Ovary (tissue), 9 donors: ENCODE measurements around the gene RHOB. TPM values are rescaled to one million over a fixed set of nuclear protein-coding genes. Genes with fewer than 3 reads are reported as not detected.

ENCODE experiments used
- DNase-seq, 5 donors: peaks; one replicate each; pipeline ENCODE4 v3.0.0-alpha.2; 2019 to 2020
- H3K27ac ChIP-seq, 2 donors: fragments of 200-600 bp; one replicate each; pipeline versions ENCODE4 v1.5.1 to v1.8.0; 2019 to 2022
- H3K27me3 ChIP-seq: fragments of 200-600 bp; one replicate; pipeline ENCODE4 v1.8.0; 2022
- H3K36me3 ChIP-seq: fragments of 200-600 bp; sonication (generic); one replicate; pipeline ENCODE4 v1.5.1; 2019
- H3K4me1 ChIP-seq: one replicate; pipeline ENCODE4 v1.8.1; 2013; ENCODE audit warnings: mild to moderate bottlenecking, moderate library complexity; ENCODE audit not compliant: insufficient read depth
- H3K4me3 ChIP-seq: fragments of 200-600 bp; sonication (generic); one replicate; pipeline ENCODE4 v1.5.1; 2017
- H3K9me3 ChIP-seq, 2 donors: fragments of 200-600 bp in 1 of 2; sonication (generic) in 1 of 2; one replicate each; pipeline versions ENCODE4 v1.5.1 to v1.8.1; 2013 to 2019; ENCODE audit warnings: mild to moderate bottlenecking in 1 of 2, moderate library complexity in 1 of 2
- EP300 ChIP-seq: sonication (generic); formaldehyde crosslinking; IDR thresholded peaks from one replicate; pipeline ENCODE4 v1.6.1; 2017; ENCODE audit warnings: antibody characterized with exemption
- POLR2A ChIP-seq: fragments of 450-650 bp; IDR thresholded peaks from one replicate; pipeline ENCODE4 v1.6.1; 2017; ENCODE audit warnings: antibody characterized with exemption, mild to moderate bottlenecking, moderate library complexity
- WGBS, 3 donors: extraction: QIAGEN DNeasy Blood & Tissue Kit in 1 of 3; methylation state at CpG; one replicate each; pipeline versions ENCODE4 v1.1.5 to v1.1.7; 2013 to 2017; 5-methylcytosine and 5-hydroxymethylcytosine counted together
- intact Hi-C, 4 donors: fragments of 100-400 bp; cut with DNase I; formaldehyde crosslinking; loops; one replicate each; pipeline versions ENCODE4 v1.11.0 to v1.15.1; 2022 to 2023
- polyA plus RNA-seq, 2 donors: library from polyadenylated mRNA; stranded (reverse); fragments of 200-250 nt in 1 of 2; fragments of 350-450 nt in 1 of 2; fragmentation: Illumina TruSeq in 1 of 2; extraction: RNeasy Lipid Tissue Mini Kit (QIAGEN cat#74804) in 1 of 2; gene quantifications; one replicate each; pipeline ENCODE4 v1.2.3, GENCODE V29; 2013 to 2014
- total RNA-seq, 7 donors: library from RNA; depleted of rRNA in 2 of 7; stranded (reverse); fragments of >200 nt in 2 of 7; fragmentation: NEBNext Ultra II Directional in 3 of 7; extraction: Animal tissue kit (Norgen Biotek cat#: 25700) in 3 of 7; gene quantifications; one replicate each; pipeline versions ENCODE4 v1.1.0 to v1.2.4, GENCODE V29; 2016 to 2023
- TF ChIP-seq, protein P1 (sequence below), 3 donors: fragments of 450-650 bp in 2 of 3; fragments of 200-600 bp in 1 of 3; IDR thresholded peaks; one replicate each; pipeline versions ENCODE4 v1.5.1 to v1.8.0; 2016 to 2022; ENCODE audit warnings: antibody characterized with exemption in 3 of 3, mild to moderate bottlenecking in 1 of 3
- donor health status: DM: no; HTN: no; CAD: no; lungs with moderate emphysema.
- donor health status: DM: no; HTN: no; CAD: no.
- donor health status: Bipolar disorder and iron deficiency.
- donor health status: DM: yes; HTN: yes; CAD: no.
- donor health status: DM: no; HTN: no; CAD: no.
- donor health status: DM: yes; HTN: yes; CAD: no.

The RHOB gene
- total and polyA plus RNA-seq, 9 donors: 200 to 1,363 (median 432) TPM

DNA sequence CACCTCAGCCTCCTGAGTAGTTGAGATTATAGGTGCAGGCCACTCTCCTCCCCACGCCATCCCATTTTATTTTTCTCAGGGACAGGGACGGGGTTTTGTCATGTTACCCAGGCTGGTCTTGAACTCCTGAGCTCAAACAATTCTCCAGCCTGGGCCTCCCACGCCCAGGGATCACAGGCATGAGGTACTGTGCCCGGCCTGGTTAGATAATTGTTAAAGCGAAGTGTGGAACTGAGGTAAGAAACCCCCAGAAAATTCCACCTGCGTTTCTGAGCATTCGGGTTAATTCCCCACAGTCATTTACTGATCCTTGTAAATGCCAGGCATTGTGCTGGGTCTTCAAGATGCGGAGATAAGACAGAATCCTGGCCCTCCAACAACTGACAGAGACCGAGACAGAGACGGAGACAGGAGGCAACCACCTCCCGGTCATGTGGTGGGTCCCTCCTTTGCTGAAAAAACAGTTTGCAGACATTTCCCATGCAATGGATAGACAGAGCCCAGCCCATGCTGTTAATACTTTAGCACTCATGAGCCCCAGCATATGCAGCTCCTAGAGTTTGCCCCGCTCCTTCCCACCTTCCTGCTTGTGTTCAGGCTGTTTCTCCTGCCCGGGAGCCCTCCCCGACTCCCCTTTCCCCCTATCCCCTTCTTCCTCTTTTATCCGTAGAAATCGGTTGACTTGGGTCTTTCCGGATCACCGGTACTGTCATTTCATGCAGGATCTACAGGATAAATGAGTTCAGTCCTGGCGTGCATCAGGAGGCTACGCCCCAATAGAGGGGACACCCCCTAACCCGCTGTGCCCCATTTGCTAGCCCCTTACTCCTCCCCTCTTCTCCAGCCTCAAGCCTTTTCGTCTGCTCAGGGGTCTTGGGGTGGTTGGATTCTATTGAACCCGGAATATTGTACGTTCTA, 1.6 kb upstream of the RHOB start:
- peak in 3 of 5 donors; percentile 31 to 42 (median 33) for DNase-seq
- intact Hi-C loops: loop anchor here in 3 of 4 donors (2.0 to 5.0 kb wide), 4 partner anchors 132 to 190 kb away; no protein-coding TSS in a partner anchor
- H3K4me1 ChIP-seq: peaks cover 8% of the 10 kb centered on the region
- WGBS, 3 donors: 81 to 88% (median 84%) methylated on average over 24 of the region's 24 CpGs
- H3K36me3 ChIP-seq: no peaks in the 10 kb centered on the region
- peak overlapping the region; percentile 17 for H3K4me3 ChIP-seq
- no peaks in the 10 kb centered on the region for H3K27me3 ChIP-seq
- no peaks in the 10 kb centered on the region for H3K9me3 ChIP-seq
- no peak for TF ChIP-seq EP300
- TF ChIP-seq POLR2A: no peak
- TF ChIP-seq, protein P1, sequence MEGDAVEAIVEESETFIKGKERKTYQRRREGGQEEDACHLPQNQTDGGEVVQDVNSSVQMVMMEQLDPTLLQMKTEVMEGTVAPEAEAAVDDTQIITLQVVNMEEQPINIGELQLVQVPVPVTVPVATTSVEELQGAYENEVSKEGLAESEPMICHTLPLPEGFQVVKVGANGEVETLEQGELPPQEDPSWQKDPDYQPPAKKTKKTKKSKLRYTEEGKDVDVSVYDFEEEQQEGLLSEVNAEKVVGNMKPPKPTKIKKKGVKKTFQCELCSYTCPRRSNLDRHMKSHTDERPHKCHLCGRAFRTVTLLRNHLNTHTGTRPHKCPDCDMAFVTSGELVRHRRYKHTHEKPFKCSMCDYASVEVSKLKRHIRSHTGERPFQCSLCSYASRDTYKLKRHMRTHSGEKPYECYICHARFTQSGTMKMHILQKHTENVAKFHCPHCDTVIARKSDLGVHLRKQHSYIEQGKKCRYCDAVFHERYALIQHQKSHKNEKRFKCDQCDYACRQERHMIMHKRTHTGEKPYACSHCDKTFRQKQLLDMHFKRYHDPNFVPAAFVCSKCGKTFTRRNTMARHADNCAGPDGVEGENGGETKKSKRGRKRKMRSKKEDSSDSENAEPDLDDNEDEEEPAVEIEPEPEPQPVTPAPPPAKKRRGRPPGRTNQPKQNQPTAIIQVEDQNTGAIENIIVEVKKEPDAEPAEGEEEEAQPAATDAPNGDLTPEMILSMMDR (IDR thresholded peaks at IDR 0.05): no peak
- H3K27ac ChIP-seq: peak overlapping the region in 1 of 2 donors; percentile 58

DNA sequence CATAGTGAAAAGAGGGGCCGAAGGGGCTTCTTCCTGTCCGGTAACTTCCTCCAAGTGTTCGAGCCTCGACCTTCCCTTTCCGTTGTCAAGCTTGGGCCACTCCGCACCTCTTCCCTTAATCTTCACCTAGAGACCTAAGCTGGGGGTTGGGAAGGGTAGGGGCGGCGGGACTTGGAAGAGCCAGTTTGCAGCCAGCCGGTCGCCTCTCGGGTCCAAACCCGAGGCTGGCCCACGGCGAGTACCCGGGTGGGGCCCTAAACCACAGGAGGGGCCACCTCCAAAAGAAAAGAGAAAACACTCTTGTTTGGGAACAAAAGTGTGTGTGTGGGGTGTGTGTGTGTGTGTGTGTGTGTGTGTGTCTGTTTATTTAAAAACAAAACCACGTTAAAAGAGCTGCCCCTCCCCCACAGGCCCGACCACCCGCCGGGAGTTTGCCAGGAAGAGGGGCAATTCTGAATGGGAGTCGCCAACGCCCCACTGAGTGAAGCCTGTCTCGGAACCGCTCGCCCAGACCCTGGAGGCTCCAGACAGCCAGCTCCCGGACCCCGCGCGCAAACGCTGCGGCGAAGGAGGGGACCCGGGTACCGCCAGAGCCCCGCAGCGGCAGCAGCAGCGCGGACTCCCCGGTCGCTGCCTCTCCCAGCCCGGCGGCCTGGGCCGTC, 488 bp upstream of the RHOB start:
- peak in 2 of 5 donors; percentile 40 to 54 for DNase-seq
- intact Hi-C loops: loop anchor here in 3 of 4 donors (5.0 kb wide), 3 partner anchors 131 to 171 kb away; no protein-coding TSS in a partner anchor
- 9 to 11% (median 10%) methylated on average over 42 of the region's 42 CpGs for WGBS, 3 donors

DNA sequence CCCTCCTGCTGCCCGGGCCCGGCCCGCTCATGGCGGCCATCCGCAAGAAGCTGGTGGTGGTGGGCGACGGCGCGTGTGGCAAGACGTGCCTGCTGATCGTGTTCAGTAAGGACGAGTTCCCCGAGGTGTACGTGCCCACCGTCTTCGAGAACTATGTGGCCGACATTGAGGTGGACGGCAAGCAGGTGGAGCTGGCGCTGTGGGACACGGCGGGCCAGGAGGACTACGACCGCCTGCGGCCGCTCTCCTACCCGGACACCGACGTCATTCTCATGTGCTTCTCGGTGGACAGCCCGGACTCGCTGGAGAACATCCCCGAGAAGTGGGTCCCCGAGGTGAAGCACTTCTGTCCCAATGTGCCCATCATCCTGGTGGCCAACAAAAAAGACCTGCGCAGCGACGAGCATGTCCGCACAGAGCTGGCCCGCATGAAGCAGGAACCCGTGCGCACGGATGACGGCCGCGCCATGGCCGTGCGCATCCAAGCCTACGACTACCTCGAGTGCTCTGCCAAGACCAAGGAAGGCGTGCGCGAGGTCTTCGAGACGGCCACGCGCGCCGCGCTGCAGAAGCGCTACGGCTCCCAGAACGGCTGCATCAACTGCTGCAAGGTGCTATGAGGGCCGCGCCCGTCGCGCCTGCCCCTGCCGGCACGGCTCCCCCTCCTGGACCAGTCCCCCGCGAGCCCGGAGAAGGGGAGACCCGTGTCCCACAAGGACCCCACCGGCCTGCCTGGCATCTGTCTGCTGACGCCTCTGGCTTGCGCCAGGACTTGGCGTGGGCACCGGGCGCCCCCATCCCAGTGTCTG, 767 bp downstream of the RHOB start:
- H3K9me3 ChIP-seq: no peaks in the 10 kb centered on the region

More for the DNA sequence above, 488 bp upstream of the RHOB start:
- Histone ChIP-seq H3K27ac (peak overlapping the region; percentile 76 to 99), H3K9me3 (no peaks in the 10 kb centered on the region), H3K36me3 (no peaks in the 10 kb centered on the region), H3K27me3 (no peaks in the 10 kb centered on the region), H3K4me3 (peak overlapping the region; percentile 76), H3K4me1 (peaks cover 12% of the 10 kb centered on the region)
- TF ChIP-seq, protein P1 (IDR thresholded peaks at IDR 0.05): no peak
- no peak for TF ChIP-seq POLR2A

More for the DNA sequence above, 767 bp downstream of the RHOB start:
- no peaks in the 10 kb centered on the region for H3K27me3 ChIP-seq
- H3K27ac ChIP-seq: peak overlapping the region; percentile 80 to 99
- TF ChIP-seq, protein P1 (IDR thresholded peaks at IDR 0.05): no peak
- peak; percentile 42 for TF ChIP-seq POLR2A
- no peak for TF ChIP-seq EP300
- H3K36me3 ChIP-seq: no peaks in the 10 kb centered on the region
- DNase-seq: peak; percentile 54 to 78 (median 71)
- peaks cover 12% of the 10 kb centered on the region for H3K4me1 ChIP-seq
- H3K4me3 ChIP-seq: peak overlapping the region; percentile 76
- WGBS, 3 donors: 0 to 1% (median 0%) methylated on average over 48 to 78 of the region's 78 CpGs
- intact Hi-C loops: loop anchor here (2.0 to 5.0 kb wide), 4 partner anchors 130 to 187 kb away; no protein-coding TSS in a partner anchor
